ENCODE measurements around the gene RAB8A. TPM values are rescaled to one million over a fixed set of nuclear protein-coding genes. Genes with fewer than 3 reads are reported as not detected.

RAB8A gene
- total and polyA plus RNA-seq, 4 donors: 38.0 to 52.0 (median 44.3) TPM

DNA sequence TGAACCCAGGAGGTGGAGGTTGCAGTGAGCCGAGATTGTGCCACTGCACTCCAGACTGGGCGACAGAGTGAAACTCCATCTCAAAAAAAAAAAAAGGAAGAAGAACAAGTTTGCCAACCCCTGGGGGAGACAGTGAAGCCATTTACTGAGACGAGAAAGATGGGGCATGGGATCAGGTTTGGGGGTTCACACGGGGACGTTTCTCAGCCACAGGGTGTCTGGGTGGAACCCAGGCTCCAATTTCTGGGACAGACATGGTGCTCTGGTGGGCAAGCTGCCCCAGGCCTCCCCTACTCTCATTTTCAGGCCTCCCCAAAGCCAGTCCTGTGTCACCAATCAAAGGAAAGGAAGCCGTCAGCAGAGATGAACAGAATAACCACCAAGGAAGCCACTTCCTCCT, 45.2 kb downstream of the RAB8A start (continued):
- TF ChIP-seq NR2F2 (IDR thresholded peaks at IDR 0.05): no peak

DNA sequence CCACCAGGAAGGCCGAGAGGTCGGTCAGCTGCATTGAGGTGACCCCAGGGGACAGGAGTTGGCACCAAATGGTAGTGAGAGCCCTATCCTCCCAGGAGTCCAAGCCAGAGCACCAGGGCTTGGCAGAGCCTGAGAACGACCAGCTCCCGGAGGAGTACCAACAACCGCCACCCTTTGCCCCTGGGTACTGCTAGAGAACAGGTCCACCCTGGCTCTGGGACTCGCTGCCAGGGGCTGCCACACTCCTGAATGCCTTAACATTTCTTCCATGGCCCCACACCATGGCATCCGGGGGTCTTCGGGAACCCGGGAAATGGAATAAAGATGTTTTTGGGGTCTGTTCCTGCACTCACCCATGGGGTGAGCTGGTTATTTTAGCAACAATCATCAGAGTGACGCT, 45.9 kb downstream of the RAB8A start:
- Histone ChIP-seq H3K4me3 (ENCODE audit: low read depth in 1 of 3, low read length in 3 of 3) (no peak overlapping the region), H3K9me3 (ENCODE audit: control insufficient read depth in 4 of 4, low read length in 3 of 4) (no peaks in the 10 kb centered on the region), H3K27me3 (ENCODE audit: control insufficient read depth in 4 of 4, insufficient read depth in 4 of 4, low read length in 3 of 4) (no peaks in the 10 kb centered on the region), H3K9ac (ENCODE audit: low read depth in 1 of 2, low read length in 2 of 2) (no peak overlapping the region), H3K4me1 (ENCODE audit: control insufficient read depth in 4 of 4, insufficient read depth in 4 of 4, low read length in 3 of 4) (no peaks in the 10 kb centered on the region), H3K36me3 (ENCODE audit: control insufficient read depth in 4 of 4, insufficient read depth in 3 of 4, low read depth in 1 of 4, low read length in 3 of 4) (no peaks in the 10 kb centered on the region), H3K27ac (ENCODE audit: low read depth in 1 of 2, low read length in 2 of 2) (no peak overlapping the region)
- TF ChIP-seq SP1 (IDR thresholded peaks at IDR 0.05) (no peak), HNF4A (conservative IDR thresholded peaks at IDR 0.05) (peak in 1 of 2 donors; percentile 12), JUND (IDR thresholded peaks at IDR 0.05) (no peak)
- no peak for DNase-seq (ENCODE audit: low spot score)
- 70% methylated on average over 10 of the region's 10 CpGs for WGBS

DNA sequence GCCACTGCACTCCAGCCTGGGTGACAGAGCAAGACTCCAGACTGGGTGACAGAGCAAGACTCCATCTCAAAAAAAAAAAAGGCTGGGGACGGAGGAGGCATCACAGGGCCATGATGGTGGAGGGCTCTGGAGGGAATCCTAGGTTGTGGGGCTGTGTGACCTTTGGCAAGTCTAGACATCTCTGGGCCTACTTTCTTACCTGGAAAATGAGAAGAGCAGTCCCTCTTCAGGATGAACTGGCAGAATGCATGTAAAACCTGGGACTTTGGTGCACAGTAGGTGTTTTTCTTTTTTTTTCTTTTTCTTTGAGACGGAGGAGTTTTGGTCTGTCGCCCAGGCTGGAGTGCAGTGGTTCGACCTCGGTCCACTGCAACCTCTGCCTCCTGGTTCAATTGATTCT, 48.0 kb downstream of the RAB8A start:
- Histone ChIP-seq H3K27ac (ENCODE audit: low read depth in 1 of 2, low read length in 2 of 2) (no peak overlapping the region), H3K9me3 (ENCODE audit: control insufficient read depth in 4 of 4, low read length in 3 of 4) (no peaks in the 10 kb centered on the region), H3K9ac (ENCODE audit: low read depth in 1 of 2, low read length in 2 of 2) (no peak overlapping the region), H3K4me1 (ENCODE audit: control insufficient read depth in 4 of 4, insufficient read depth in 4 of 4, low read length in 3 of 4) (peaks cover 2 to 7% (median 5%) of the 10 kb centered on the region in 4 donors), H3K27me3 (ENCODE audit: control insufficient read depth in 4 of 4, insufficient read depth in 4 of 4, low read length in 3 of 4) (no peaks in the 10 kb centered on the region), H3K36me3 (ENCODE audit: control insufficient read depth in 4 of 4, insufficient read depth in 3 of 4, low read depth in 1 of 4, low read length in 3 of 4) (no peaks in the 10 kb centered on the region), H3K4me3 (ENCODE audit: low read depth in 1 of 3, low read length in 3 of 3) (no peak overlapping the region)
- WGBS: 93% methylated on average over 5 of the region's 5 CpGs
- DNase-seq (ENCODE audit: low spot score): no peak
- no peak for TF ChIP-seq RAD21 (IDR thresholded peaks at IDR 0.05)
- no peak for TF ChIP-seq SP1 (IDR thresholded peaks at IDR 0.05)
- TF ChIP-seq, protein P1, sequence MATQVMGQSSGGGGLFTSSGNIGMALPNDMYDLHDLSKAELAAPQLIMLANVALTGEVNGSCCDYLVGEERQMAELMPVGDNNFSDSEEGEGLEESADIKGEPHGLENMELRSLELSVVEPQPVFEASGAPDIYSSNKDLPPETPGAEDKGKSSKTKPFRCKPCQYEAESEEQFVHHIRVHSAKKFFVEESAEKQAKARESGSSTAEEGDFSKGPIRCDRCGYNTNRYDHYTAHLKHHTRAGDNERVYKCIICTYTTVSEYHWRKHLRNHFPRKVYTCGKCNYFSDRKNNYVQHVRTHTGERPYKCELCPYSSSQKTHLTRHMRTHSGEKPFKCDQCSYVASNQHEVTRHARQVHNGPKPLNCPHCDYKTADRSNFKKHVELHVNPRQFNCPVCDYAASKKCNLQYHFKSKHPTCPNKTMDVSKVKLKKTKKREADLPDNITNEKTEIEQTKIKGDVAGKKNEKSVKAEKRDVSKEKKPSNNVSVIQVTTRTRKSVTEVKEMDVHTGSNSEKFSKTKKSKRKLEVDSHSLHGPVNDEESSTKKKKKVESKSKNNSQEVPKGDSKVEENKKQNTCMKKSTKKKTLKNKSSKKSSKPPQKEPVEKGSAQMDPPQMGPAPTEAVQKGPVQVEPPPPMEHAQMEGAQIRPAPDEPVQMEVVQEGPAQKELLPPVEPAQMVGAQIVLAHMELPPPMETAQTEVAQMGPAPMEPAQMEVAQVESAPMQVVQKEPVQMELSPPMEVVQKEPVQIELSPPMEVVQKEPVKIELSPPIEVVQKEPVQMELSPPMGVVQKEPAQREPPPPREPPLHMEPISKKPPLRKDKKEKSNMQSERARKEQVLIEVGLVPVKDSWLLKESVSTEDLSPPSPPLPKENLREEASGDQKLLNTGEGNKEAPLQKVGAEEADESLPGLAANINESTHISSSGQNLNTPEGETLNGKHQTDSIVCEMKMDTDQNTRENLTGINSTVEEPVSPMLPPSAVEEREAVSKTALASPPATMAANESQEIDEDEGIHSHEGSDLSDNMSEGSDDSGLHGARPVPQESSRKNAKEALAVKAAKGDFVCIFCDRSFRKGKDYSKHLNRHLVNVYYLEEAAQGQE (IDR thresholded peaks at IDR 0.05): no peak
- no peak for TF ChIP-seq ZBTB33 (IDR thresholded peaks at IDR 0.05)
- no peak for TF ChIP-seq TAF1 (conservative IDR thresholded peaks at IDR 0.05)
- TF ChIP-seq GABPA (IDR thresholded peaks at IDR 0.05 in 1 of 2, conservative IDR thresholded peaks at IDR 0.05 in 1 of 2): no peak
- no peak for TF ChIP-seq ATF3 (IDR thresholded peaks at IDR 0.05)
- TF ChIP-seq FOXA1 (IDR thresholded peaks at IDR 0.05): no peak
